Measurements from ENCODE around the gene TNFAIP8L3. TPM values are rescaled to one million over a fixed set of nuclear protein-coding genes. Genes with fewer than 3 reads are reported as not detected.

The TNFAIP8L3 gene
- total RNA-seq, 2 experiments from 2014 or later, result not detected

- H3K4me3 ChIP-seq (ENCODE audit: low read length), result no peak overlapping the region
- peaks cover 35 to 63% of the 10 kb centered on the region in 2 experiments for H3K27me3 ChIP-seq (ENCODE audit: control insufficient read depth in 1 of 2, insufficient read depth in 2 of 2, low read length in 2 of 2)
- no peak for DNase-seq
- H3K27me3 Mint-ChIP-seq, result peaks cover 86% of the 10 kb centered on the region
- H3K9me3 Mint-ChIP-seq, result no peaks in the 10 kb centered on the region
- H3K4me3 Mint-ChIP-seq, result no peak overlapping the region
- H3K4me1 Mint-ChIP-seq (ENCODE audit: low read depth), result no peaks in the 10 kb centered on the region
- peaks cover 0 to 5% of the 10 kb centered on the region in 2 experiments for H3K9me3 ChIP-seq (ENCODE audit: control insufficient read depth in 1 of 2, insufficient read depth in 1 of 2, low read length in 2 of 2)
- peaks cover 11% of the 10 kb centered on the region for H3K4me1 ChIP-seq (ENCODE audit: insufficient read depth, low read length)
- ATAC-seq (ENCODE audit: poor library complexity), result no peak
- H3K36me3 ChIP-seq (ENCODE audit: insufficient read depth, low read length), result no peaks in the 10 kb centered on the region
- no peak overlapping the region for H3K27ac Mint-ChIP-seq
- intact Hi-C loops (cut with DNase I, micrococcal nuclease), result no loop called here
- TF ChIP-seq, protein P1, sequence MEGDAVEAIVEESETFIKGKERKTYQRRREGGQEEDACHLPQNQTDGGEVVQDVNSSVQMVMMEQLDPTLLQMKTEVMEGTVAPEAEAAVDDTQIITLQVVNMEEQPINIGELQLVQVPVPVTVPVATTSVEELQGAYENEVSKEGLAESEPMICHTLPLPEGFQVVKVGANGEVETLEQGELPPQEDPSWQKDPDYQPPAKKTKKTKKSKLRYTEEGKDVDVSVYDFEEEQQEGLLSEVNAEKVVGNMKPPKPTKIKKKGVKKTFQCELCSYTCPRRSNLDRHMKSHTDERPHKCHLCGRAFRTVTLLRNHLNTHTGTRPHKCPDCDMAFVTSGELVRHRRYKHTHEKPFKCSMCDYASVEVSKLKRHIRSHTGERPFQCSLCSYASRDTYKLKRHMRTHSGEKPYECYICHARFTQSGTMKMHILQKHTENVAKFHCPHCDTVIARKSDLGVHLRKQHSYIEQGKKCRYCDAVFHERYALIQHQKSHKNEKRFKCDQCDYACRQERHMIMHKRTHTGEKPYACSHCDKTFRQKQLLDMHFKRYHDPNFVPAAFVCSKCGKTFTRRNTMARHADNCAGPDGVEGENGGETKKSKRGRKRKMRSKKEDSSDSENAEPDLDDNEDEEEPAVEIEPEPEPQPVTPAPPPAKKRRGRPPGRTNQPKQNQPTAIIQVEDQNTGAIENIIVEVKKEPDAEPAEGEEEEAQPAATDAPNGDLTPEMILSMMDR (IDR thresholded peaks at IDR 0.05), result no peak
- H3K27ac ChIP-seq (ENCODE audit: low read depth in 1 of 2, low read length in 2 of 2), result no peak overlapping the region
- ChIA-PET CTCF (no interaction called here), POLR2A (no interaction called here)
- no peaks in the 10 kb centered on the region for H3K36me3 Mint-ChIP-seq (ENCODE audit: low read depth)
These were observed 1.2 kb downstream of the TNFAIP8L3 start for GRCh38 chr15:51093488-51093838.

DNA sequence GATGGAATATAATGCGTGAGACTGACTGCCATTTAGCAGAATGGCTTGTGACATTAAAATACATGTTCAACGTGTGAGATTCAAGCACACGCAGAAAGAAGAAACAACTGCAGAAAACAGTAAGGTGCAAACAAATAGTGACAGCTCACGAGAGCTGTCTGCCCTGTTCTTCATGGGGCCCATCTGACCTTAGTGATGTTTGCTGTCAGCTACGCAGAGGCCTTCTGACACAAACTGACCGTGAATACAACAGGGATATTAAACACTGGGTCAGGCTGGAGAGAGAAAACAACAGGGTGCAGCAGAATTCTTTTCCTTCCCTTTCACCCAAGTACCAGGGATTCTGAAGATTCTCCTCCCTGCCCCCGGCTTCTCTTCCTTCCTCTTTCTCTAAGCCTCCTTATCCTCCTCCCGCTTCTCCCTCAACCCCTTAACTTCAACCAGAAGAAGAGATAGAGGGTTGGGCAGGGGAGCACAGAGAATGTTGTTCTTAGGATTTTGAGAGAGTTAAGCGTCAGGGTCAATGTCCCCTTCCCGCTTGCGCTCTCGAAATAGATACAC is 2.1 kb downstream of the TNFAIP8L3 start:
- peaks cover 38 to 58% of the 10 kb centered on the region in 2 experiments for H3K27me3 ChIP-seq (ENCODE audit: control insufficient read depth in 1 of 2, insufficient read depth in 2 of 2, low read length in 2 of 2)
- H3K4me3 ChIP-seq (ENCODE audit: low read length), result no peak overlapping the region
- no peak overlapping the region for H3K4me3 Mint-ChIP-seq
- no peaks in the 10 kb centered on the region for H3K4me1 Mint-ChIP-seq (ENCODE audit: low read depth)
- ChIA-PET CTCF (no interaction called here), POLR2A (no interaction called here)
- peaks cover 0 to 5% of the 10 kb centered on the region in 2 experiments for H3K9me3 ChIP-seq (ENCODE audit: control insufficient read depth in 1 of 2, insufficient read depth in 1 of 2, low read length in 2 of 2)
- peaks cover 11% of the 10 kb centered on the region for H3K4me1 ChIP-seq (ENCODE audit: insufficient read depth, low read length)
- ATAC-seq (ENCODE audit: poor library complexity), result no peak
- H3K36me3 Mint-ChIP-seq (ENCODE audit: low read depth), result no peaks in the 10 kb centered on the region
- TF ChIP-seq, protein P1 (IDR thresholded peaks at IDR 0.05), result no peak
- peaks cover 83% of the 10 kb centered on the region for H3K27me3 Mint-ChIP-seq
- no peaks in the 10 kb centered on the region for H3K9me3 Mint-ChIP-seq
- DNase-seq, result no peak
- no peaks in the 10 kb centered on the region for H3K36me3 ChIP-seq (ENCODE audit: insufficient read depth, low read length)
- intact Hi-C loops (cut with DNase I, micrococcal nuclease), result no loop called here
- no peak overlapping the region for H3K27ac Mint-ChIP-seq
- no peak overlapping the region for H3K27ac ChIP-seq (ENCODE audit: low read depth in 1 of 2, low read length in 2 of 2)

DNA sequence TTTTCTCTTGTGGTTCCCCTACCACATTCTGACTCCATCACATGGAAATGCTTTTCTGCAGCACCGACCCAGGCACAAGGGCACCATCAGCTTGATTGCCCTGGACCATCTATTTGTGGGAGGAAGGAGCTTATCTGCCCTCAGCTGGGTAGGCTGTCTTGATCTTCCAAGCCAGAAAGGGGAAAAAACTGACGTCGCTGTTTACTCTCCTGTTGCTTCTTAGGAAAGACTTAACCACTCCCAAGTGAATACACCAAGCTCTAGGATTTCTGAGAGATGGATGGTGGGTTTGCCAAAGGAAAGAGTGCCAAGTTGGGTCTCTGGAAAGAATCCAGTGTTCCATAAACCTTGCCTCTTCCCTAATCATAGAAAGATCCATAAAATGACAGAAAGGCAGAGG is 4.0 kb downstream of the TNFAIP8L3 start:
- Histone ChIP-seq H3K36me3 (ENCODE audit: insufficient read depth, low read length) (no peaks in the 10 kb centered on the region), H3K9me3 (ENCODE audit: control insufficient read depth in 1 of 2, insufficient read depth in 1 of 2, low read length in 2 of 2) (peaks cover 0 to 5% of the 10 kb centered on the region in 2 experiments), H3K4me3 (ENCODE audit: low read length) (no peak overlapping the region), H3K4me1 (ENCODE audit: insufficient read depth, low read length) (peaks cover 11% of the 10 kb centered on the region), H3K27ac (ENCODE audit: low read depth in 1 of 2, low read length in 2 of 2) (no peak overlapping the region), H3K27me3 (ENCODE audit: control insufficient read depth in 1 of 2, insufficient read depth in 2 of 2, low read length in 2 of 2) (peaks cover 31 to 40% of the 10 kb centered on the region in 2 experiments)
- H3K27ac Mint-ChIP-seq, result no peak overlapping the region
- ATAC-seq (ENCODE audit: poor library complexity), result no peak
- H3K9me3 Mint-ChIP-seq, result no peaks in the 10 kb centered on the region
- DNase-seq, result no peak
- H3K36me3 Mint-ChIP-seq (ENCODE audit: low read depth), result no peaks in the 10 kb centered on the region
- TF ChIP-seq, protein P1 (IDR thresholded peaks at IDR 0.05), result no peak
- peaks cover 78% of the 10 kb centered on the region for H3K27me3 Mint-ChIP-seq
- H3K4me3 Mint-ChIP-seq, result no peak overlapping the region
- intact Hi-C loops (cut with DNase I, micrococcal nuclease), result no loop called here
- CTCF ChIA-PET, result interaction anchor here (0.6 kb wide), 1 partner anchor 347 kb away, joined by 3 read pairs; no protein-coding TSS in a partner anchor
- no peaks in the 10 kb centered on the region for H3K4me1 Mint-ChIP-seq (ENCODE audit: low read depth)
- POLR2A ChIA-PET, result no interaction called here

Measured in CD4-positive, alpha-beta T cell (primary cell).